GM12891 (cell line): ENCODE measurements around the gene RNU5B-1.
"Not testable (repeated sequence)": the region's sequence is repeated elsewhere in the genome, so short reads cannot be mapped to it uniquely, and the experiment has no call there.

Experiments
- POLR2A ChIP-seq: IDR thresholded peaks from 2 replicates; pipeline ENCODE4 v1.6.1; 2011; ENCODE audit warnings: low read depth, low read length, control low read depth
- POLR2AphosphoS5 ChIP-seq: IDR thresholded peaks from 2 replicates; pipeline ENCODE4 v1.6.1; 2011; ENCODE audit warnings: low read depth, low read length, control low read depth
- POU2F2 ChIP-seq: IDR thresholded peaks from 2 replicates; pipeline ENCODE4 v1.6.1; 2011; ENCODE audit warnings: low read depth, mild to moderate bottlenecking, control low read depth, low read length, moderate library complexity
- SPI1 ChIP-seq: IDR thresholded peaks from 2 replicates; pipeline ENCODE4 v1.6.1; 2011; ENCODE audit warnings: low read depth, low read length, control low read depth
- TAF1 ChIP-seq: IDR thresholded peaks from 2 replicates; pipeline ENCODE4 v1.6.1; 2011; ENCODE audit warnings: low read depth, low read length, control low read depth

DNA sequence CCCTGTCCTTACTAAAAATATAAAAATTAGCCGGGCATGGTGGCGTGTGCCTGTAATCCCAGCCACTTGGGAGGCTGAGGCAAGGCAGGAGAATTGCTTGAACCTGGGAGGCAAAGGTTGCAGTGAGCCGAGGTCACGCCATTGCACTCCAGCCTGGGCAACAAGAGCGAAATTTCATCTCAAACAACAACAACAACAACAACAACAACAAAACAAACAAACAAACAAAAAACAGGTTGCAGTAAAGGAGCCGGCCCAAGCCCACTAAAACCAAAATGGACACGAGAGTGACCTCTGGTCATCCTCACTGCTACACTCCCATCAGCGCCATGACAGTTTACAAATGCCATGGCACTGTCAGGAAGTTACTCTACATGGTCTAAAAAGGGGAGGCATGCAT is 43.3 kb downstream of the RNU5B-1 start:
- not testable (repeated sequence) for TF ChIP-seq POLR2A, POLR2AphosphoS5, TAF1, POU2F2, SPI1
